ENCODE results near the gene TTN. TPM values are rescaled to one million over a fixed set of nuclear protein-coding genes. Genes with fewer than 3 reads are reported as not detected.
A peak's percentile ranks its signal among the peaks of the same experiment; 100 is the strongest.

Gene TTN
- total RNA-seq, 1 donor: under 0.01 TPM

DNA sequence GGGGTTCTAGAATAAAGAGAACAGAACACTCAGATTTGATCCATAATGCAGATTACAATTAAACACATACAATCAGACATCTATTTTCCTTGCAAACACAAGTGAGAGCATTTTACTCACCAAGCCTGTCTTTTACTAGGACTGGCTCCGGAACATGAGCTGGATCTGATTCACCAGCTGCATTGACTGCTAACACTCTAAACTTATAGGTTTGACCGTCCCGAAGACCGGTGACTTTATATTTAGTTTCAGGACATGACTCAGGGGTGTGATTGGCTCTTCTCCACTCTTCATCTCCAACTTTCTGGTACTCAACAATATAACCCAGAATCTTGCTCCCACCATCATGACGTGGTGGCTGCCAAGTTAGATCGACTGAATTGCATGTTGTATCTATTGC lies 214.6 kb downstream of the TTN start:
- H3K4me3 ChIP-seq (ENCODE audit: low read depth, low read length): no peak overlapping the region
- no peak for DNase-seq (ENCODE audit: low read depth)
- TF ChIP-seq, protein P1, sequence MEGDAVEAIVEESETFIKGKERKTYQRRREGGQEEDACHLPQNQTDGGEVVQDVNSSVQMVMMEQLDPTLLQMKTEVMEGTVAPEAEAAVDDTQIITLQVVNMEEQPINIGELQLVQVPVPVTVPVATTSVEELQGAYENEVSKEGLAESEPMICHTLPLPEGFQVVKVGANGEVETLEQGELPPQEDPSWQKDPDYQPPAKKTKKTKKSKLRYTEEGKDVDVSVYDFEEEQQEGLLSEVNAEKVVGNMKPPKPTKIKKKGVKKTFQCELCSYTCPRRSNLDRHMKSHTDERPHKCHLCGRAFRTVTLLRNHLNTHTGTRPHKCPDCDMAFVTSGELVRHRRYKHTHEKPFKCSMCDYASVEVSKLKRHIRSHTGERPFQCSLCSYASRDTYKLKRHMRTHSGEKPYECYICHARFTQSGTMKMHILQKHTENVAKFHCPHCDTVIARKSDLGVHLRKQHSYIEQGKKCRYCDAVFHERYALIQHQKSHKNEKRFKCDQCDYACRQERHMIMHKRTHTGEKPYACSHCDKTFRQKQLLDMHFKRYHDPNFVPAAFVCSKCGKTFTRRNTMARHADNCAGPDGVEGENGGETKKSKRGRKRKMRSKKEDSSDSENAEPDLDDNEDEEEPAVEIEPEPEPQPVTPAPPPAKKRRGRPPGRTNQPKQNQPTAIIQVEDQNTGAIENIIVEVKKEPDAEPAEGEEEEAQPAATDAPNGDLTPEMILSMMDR (IDR thresholded peaks at IDR 0.05; ENCODE audit: insufficient read depth, low read depth, low read length): no peak

DNA sequence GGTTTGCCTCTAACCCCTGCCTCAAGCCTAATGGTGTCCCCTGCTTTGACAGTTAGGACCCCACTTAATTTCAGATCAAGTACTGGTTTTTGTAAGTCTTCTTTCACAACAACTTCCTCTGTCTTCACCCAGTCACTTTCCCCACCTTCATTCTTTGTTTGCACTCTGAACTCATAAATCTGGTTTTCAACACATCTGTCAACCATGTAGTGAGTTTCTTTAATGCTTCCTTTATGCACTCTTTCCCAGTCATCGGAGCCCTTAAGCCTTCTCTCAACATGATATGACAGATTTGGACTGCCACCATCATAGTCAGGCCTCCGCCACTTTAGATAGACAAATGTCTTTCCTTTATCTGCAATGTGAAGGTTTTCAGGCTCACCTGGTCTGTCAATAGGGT lies 217.9 kb downstream of the TTN start:
- DNase-seq (ENCODE audit: low read depth): no peak
- H3K4me3 ChIP-seq (ENCODE audit: low read depth, low read length): no peak overlapping the region
- TF ChIP-seq, protein P1 (IDR thresholded peaks at IDR 0.05; ENCODE audit: insufficient read depth, low read depth, low read length): no peak

DNA sequence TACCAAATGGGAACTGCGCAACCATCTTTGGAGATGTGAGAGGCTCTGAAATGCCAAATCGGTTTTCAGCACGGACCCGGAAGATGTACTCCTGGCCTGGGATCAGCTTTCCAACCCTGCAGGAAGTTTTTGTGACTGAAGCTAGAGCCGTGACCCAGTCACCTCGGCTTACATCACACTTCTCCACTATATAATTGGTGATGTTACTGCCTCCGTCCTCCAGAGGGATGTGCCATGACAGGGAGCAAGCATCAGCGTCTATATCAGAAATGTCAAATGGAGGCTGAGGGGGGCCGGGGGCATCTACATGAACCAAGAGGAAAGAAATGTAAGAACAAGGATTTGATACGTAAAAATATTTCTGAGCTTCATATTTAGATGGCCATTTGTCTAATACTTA lies 222.6 kb downstream of the TTN start:
- H3K4me3 ChIP-seq (ENCODE audit: low read depth, low read length): no peak overlapping the region
- DNase-seq (ENCODE audit: low read depth): no peak
- TF ChIP-seq, protein P1 (IDR thresholded peaks at IDR 0.05; ENCODE audit: insufficient read depth, low read depth, low read length): no peak

DNA sequence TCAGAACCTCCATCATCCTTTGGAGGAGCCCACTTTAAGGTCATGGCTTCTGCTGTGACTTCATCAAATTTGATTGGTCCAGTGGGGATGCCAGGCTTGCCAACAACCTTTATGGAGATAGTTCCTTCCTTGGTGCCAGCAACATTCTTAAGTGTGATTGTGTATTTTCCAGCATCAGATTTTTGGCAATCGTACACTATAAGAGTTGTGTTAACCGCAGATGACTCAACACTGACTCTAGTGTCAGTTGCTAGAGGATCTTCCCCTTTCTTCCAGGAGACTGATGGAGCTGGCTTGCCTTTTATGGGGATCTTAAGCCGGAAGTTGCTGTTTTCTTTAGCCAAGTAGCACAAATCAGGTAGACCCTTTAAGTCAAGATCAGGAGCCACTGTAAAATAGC lies 228.2 kb downstream of the TTN start:
- TF ChIP-seq, protein P1 (IDR thresholded peaks at IDR 0.05; ENCODE audit: insufficient read depth, low read depth, low read length): no peak
- no peak for DNase-seq (ENCODE audit: low read depth)
- no peak overlapping the region for H3K4me3 ChIP-seq (ENCODE audit: low read depth, low read length)

DNA sequence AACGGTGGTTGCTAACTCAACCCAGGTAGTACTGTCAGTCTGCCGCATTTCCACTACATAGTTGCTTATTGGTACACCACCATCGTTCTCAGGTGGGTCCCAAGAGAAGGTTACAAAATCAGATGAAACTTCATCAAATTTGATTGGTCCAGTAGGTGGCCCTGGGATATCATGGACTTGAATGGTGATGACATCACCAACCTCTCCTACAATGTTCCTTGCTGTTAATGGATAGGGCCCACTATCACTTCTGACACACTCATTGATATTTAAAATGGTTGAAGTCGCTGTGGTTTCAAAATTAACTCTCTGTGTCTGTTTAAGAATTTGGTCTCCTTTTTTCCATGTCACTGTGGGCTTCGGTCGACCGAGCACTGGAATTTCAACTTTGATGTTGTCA lies 232.4 kb downstream of the TTN start:
- no peak overlapping the region for H3K4me3 ChIP-seq (ENCODE audit: low read depth, low read length)
- no peak for DNase-seq (ENCODE audit: low read depth)
- TF ChIP-seq, protein P1 (IDR thresholded peaks at IDR 0.05; ENCODE audit: insufficient read depth, low read depth, low read length): no peak

DNA sequence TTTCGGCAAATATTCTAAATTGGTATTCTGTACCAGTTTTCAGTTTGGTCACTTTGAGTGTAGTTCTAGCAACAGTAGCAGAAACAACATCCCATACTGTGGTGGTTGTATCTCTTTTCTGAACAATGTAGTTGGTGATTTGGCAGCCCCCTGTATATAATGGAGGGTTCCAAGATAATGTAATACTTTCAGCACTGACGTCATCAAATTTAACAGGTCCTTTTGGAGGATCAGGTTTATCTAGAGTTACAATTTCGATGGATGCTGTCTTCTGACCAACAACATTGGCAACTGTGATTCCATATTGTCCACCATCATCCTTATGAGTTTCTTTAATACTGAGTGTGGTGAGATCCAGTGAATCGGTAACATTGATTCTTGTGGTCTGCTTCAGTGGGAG lies 239.0 kb downstream of the TTN start:
- TF ChIP-seq, protein P1 (IDR thresholded peaks at IDR 0.05; ENCODE audit: insufficient read depth, low read depth, low read length): no peak
- DNase-seq (ENCODE audit: low read depth): no peak
- H3K4me3 ChIP-seq (ENCODE audit: low read depth, low read length): no peak overlapping the region

DNA sequence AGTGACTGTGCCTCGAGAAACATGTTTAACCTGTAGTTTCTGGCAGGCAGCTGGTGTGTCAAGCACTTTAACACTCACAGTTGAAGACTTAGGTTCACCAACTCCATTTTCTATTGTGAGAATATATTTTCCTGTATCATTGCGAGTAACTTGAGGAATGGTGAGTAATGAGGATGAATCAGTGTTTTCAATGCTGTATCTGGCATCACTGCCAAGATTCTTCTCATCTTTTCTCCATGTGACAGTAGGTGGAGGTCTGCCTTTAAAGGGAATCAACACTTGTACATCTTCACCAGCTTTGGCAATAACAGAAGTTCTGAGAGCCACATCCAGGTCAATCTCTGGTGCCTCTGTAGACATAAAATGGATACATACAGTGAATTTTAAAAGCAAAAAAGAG lies 254.2 kb downstream of the TTN start:
- no peak overlapping the region for H3K4me3 ChIP-seq (ENCODE audit: low read depth, low read length)
- TF ChIP-seq, protein P1 (IDR thresholded peaks at IDR 0.05; ENCODE audit: insufficient read depth, low read depth, low read length): no peak
- DNase-seq (ENCODE audit: low read depth): peak; percentile 41

All from fibroblast of villous mesenchyme (primary cell).